ENCODE results near the gene EGLN3.

DNA sequence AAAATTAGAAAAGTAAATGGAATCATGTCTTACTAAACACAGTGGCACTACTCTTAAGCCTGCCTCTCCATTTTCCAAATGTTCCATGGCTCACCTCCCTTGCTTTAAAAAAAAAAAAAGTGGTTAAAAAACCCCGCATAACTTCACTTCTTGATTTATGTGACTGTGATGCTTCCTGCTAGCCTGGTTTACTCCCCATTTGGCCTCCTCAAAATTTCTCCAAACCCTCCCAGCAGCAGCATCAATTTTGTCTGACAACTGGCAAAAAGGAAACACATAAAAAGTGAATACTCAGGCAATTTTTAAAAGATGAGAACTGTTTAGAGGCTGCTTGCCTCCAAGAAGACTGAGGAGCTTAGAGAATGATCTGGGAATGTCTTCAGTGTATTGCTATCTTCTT lies 17.8 kb upstream of the EGLN3 start:
- TF ChIP-seq, protein P1, sequence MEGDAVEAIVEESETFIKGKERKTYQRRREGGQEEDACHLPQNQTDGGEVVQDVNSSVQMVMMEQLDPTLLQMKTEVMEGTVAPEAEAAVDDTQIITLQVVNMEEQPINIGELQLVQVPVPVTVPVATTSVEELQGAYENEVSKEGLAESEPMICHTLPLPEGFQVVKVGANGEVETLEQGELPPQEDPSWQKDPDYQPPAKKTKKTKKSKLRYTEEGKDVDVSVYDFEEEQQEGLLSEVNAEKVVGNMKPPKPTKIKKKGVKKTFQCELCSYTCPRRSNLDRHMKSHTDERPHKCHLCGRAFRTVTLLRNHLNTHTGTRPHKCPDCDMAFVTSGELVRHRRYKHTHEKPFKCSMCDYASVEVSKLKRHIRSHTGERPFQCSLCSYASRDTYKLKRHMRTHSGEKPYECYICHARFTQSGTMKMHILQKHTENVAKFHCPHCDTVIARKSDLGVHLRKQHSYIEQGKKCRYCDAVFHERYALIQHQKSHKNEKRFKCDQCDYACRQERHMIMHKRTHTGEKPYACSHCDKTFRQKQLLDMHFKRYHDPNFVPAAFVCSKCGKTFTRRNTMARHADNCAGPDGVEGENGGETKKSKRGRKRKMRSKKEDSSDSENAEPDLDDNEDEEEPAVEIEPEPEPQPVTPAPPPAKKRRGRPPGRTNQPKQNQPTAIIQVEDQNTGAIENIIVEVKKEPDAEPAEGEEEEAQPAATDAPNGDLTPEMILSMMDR (conservative IDR thresholded peaks at IDR 0.05; ENCODE audit: low read length) = no peak
- TF ChIP-seq EZH2phosphoT487 (IDR thresholded peaks at IDR 0.05; ENCODE audit: borderline replicate concordance) = no peak
